Measurements from ENCODE around the gene EXOSC3. TPM values are rescaled to one million over a fixed set of nuclear protein-coding genes. Genes with fewer than 3 reads are reported as not detected.

Gene EXOSC3
- polyA plus RNA-seq, 3 donors = 9.8 to 25.2 (median 19.6) TPM

DNA sequence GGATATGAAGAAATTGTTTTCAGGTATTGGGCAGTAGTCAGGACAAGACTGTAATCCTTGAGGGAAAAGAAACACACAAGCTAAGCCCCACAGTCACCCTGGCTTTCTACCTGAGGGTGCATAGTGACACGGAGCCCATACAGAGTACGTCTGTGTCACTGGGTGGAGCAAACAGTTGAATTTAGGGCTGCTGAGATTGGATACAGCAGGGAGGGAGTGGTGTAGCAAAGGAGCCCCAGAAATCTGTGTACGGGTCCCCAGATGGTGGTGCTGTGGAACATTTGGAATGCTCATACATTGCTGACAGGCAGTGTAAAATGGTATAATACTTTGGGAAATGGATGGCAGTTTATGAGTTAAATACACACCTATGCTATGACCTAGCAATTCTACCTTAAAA is 26.1 kb downstream of the EXOSC3 start:
- H2AFZ ChIP-seq (ENCODE audit: insufficient read depth, low read depth, low read length, poor library complexity, severe bottlenecking) = no peak overlapping the region
- no peaks in the 10 kb centered on the region for H3K27me3 ChIP-seq (ENCODE audit: control insufficient read depth in 2 of 2, insufficient read depth in 2 of 2, low read length in 2 of 2)
- Mint-ChIP-seq H3K9me3 (no peaks in the 10 kb centered on the region), H3K27me3 (ENCODE audit: low read depth in 3 of 3) (peaks cover 0 to under 1% (median 0%) of the 10 kb centered on the region in 3 donors), H3K4me1 (peaks cover 15% of the 10 kb centered on the region), H3K36me3 (peaks cover 17 to 23% of the 10 kb centered on the region in 2 donors), H3K27ac (no peak overlapping the region), H3K4me3 (no peak overlapping the region)
- TF ChIP-seq, protein P1, sequence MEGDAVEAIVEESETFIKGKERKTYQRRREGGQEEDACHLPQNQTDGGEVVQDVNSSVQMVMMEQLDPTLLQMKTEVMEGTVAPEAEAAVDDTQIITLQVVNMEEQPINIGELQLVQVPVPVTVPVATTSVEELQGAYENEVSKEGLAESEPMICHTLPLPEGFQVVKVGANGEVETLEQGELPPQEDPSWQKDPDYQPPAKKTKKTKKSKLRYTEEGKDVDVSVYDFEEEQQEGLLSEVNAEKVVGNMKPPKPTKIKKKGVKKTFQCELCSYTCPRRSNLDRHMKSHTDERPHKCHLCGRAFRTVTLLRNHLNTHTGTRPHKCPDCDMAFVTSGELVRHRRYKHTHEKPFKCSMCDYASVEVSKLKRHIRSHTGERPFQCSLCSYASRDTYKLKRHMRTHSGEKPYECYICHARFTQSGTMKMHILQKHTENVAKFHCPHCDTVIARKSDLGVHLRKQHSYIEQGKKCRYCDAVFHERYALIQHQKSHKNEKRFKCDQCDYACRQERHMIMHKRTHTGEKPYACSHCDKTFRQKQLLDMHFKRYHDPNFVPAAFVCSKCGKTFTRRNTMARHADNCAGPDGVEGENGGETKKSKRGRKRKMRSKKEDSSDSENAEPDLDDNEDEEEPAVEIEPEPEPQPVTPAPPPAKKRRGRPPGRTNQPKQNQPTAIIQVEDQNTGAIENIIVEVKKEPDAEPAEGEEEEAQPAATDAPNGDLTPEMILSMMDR (IDR thresholded peaks at IDR 0.05) = no peak
- 100% methylated on average over 1 of the region's 3 CpGs for WGBS (ENCODE audit: insufficient coverage)
- peaks cover 30% of the 10 kb centered on the region for H3K79me2 ChIP-seq (ENCODE audit: insufficient read depth, low read length)
- H3K9ac ChIP-seq (ENCODE audit: insufficient read depth, low read length, poor library complexity, severe bottlenecking) = no peak overlapping the region
- no peak for DNase-seq
- intact Hi-C loops (cut with micrococcal nuclease) = loop anchor here in 1 of 2 donors (10.0 kb wide), 1 partner anchor 636 kb away; the partner anchor contains the start of gene ALDH1B1
- no peak overlapping the region for H3K4me3 ChIP-seq (replicated peaks in 1 of 3; ENCODE audit: low read depth in 2 of 3, low read length in 3 of 3)
- H3K4me1 ChIP-seq (ENCODE audit: control insufficient read depth in 1 of 2, insufficient read depth in 2 of 2, low read length in 2 of 2) = peaks cover 8 to 10% of the 10 kb centered on the region in 2 donors
- no peak overlapping the region for H3K27ac ChIP-seq (ENCODE audit: low read depth in 1 of 2, low read length in 2 of 2)
- peaks cover 6 to 22% of the 10 kb centered on the region in 2 donors for H3K36me3 ChIP-seq (replicated peaks in 1 of 2; ENCODE audit: control insufficient read depth in 1 of 2, insufficient read depth in 2 of 2, low read length in 2 of 2)
- peaks cover 20% of the 10 kb centered on the region for H4K20me1 ChIP-seq (ENCODE audit: insufficient read depth, low read length)
- no peak overlapping the region for H3K4me2 ChIP-seq (replicated peaks; ENCODE audit: extremely low read depth, low read length, poor library complexity, severe bottlenecking)
- no peaks in the 10 kb centered on the region for H3K9me3 ChIP-seq (replicated peaks in 1 of 2; ENCODE audit: control insufficient read depth in 1 of 2, insufficient read depth in 1 of 2, low read length in 2 of 2)

DNA sequence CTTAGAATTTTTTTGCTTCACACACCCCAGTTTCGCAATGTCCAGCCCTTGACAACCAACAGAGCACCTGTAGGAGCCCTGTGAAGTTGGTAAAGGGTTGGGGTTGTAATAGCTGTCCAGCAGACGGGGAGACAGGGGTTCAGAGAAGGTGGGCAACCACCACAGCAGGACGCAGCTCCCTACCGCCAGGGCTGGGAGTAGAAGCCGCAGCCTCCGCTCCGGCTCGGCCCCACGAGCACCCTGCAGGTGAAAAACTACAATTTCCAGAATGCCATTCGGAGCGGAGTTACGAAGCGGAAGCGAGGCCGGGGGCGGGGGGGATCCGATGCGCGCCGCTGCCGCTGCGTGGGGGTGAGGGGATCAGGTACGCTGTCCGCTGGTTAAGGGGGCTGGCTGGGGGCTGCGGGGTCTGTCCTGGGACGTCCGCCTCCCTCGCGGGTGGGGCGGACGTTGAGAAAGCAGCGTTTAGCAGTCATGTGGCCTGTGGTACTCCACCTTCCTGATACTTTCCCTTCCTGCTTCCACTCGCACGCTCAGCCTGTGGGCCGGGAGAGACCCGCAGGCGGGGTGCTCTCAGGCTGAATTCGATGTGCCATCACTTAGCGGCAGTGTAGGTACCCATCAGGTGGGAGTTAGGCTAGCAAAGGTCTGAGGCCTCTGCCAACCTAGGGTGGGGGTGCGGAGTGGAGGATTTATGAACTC is 31.2 kb downstream of the EXOSC3 start, which contains the start of gene TRMT10B:
TRMT10B (plus strand) TSS at position 317 of the 702 bp plus-strand sequence. CDS start 8,127 bp downstream, outside the sequence.
- H3K9me3 ChIP-seq (replicated peaks in 1 of 2; ENCODE audit: control insufficient read depth in 1 of 2, insufficient read depth in 1 of 2, low read length in 2 of 2) = peaks cover 0 to 6% of the 10 kb centered on the region in 2 donors
- Mint-ChIP-seq H3K9me3 (peaks cover 0 to 8% (median 5%) of the 10 kb centered on the region in 7 donors), H3K4me3 (peak within 1 kb of the TSS; percentile 98 to 99), H3K4me1 (peaks cover 19% of the 10 kb centered on the region), H3K27me3 (ENCODE audit: low read depth in 3 of 3) (peaks cover 0 to 6% (median 1%) of the 10 kb centered on the region in 3 donors), H3K27ac (peak within 1 kb of the TSS; percentile 85 to 98 (median 94)), H3K36me3 (peaks cover 6% of the 10 kb centered on the region in 2 donors)
- peak within 1 kb of the TSS; percentile 80 to 93 (median 82) for H3K4me3 ChIP-seq (replicated peaks in 1 of 3; ENCODE audit: low read depth in 2 of 3, low read length in 3 of 3)
- intact Hi-C loops (cut with micrococcal nuclease) = loop anchor here (5.0 to 10.0 kb wide), 2 partner anchors 34 to 641 kb away; partner anchors contain the start of genes ALDH1B1 (in 1 of the 2) and EXOSC3 (in 1 of the 2)
- H3K4me2 ChIP-seq (replicated peaks; ENCODE audit: extremely low read depth, low read length, poor library complexity, severe bottlenecking) = peak within 1 kb of the TSS; percentile 77
- peaks cover 13 to 15% of the 10 kb centered on the region in 2 donors for H3K4me1 ChIP-seq (ENCODE audit: control insufficient read depth in 1 of 2, insufficient read depth in 2 of 2, low read length in 2 of 2)
- TF ChIP-seq, protein P1 (IDR thresholded peaks at IDR 0.05) = no peak
- peak within 1 kb of the TSS; percentile 93 for H2AFZ ChIP-seq (ENCODE audit: insufficient read depth, low read depth, low read length, poor library complexity, severe bottlenecking)
- H3K9ac ChIP-seq (ENCODE audit: insufficient read depth, low read length, poor library complexity, severe bottlenecking) = peak within 1 kb of the TSS; percentile 94
- peaks cover 6% of the 10 kb centered on the region for H4K20me1 ChIP-seq (ENCODE audit: insufficient read depth, low read length)
- 0% methylated on average over 34 of the region's 40 CpGs for WGBS (ENCODE audit: insufficient coverage)
- H3K27ac ChIP-seq (ENCODE audit: low read depth in 1 of 2, low read length in 2 of 2) = peak within 1 kb of the TSS; percentile 66 to 94
- peaks cover 31% of the 10 kb centered on the region for H3K79me2 ChIP-seq (ENCODE audit: insufficient read depth, low read length)
- peak; percentile 55 to 71 (median 64) for DNase-seq
- no peaks in the 10 kb centered on the region for H3K27me3 ChIP-seq (ENCODE audit: control insufficient read depth in 2 of 2, insufficient read depth in 2 of 2, low read length in 2 of 2)
- peaks cover 0 to 8% of the 10 kb centered on the region in 2 donors for H3K36me3 ChIP-seq (replicated peaks in 1 of 2; ENCODE audit: control insufficient read depth in 1 of 2, insufficient read depth in 2 of 2, low read length in 2 of 2)
